Ovary (tissue), 9 donors: ENCODE data around the gene FOXP1. TPM values are rescaled to one million over a fixed set of nuclear protein-coding genes. Genes with fewer than 3 reads are reported as not detected.

ENCODE experiments used
- DNase-seq, 5 donors: peaks; one replicate each; pipeline ENCODE4 v3.0.0-alpha.2; 2019 to 2020
- H3K27ac ChIP-seq, 2 donors: fragments of 200-600 bp; one replicate each; pipeline versions ENCODE4 v1.5.1 to v1.8.0; 2019 to 2022
- H3K27me3 ChIP-seq: fragments of 200-600 bp; one replicate; pipeline ENCODE4 v1.8.0; 2022
- H3K36me3 ChIP-seq: fragments of 200-600 bp; sonication (generic); one replicate; pipeline ENCODE4 v1.5.1; 2019
- H3K4me1 ChIP-seq: one replicate; pipeline ENCODE4 v1.8.1; 2013; ENCODE audit warnings: mild to moderate bottlenecking, moderate library complexity; ENCODE audit not compliant: insufficient read depth
- H3K4me3 ChIP-seq: fragments of 200-600 bp; sonication (generic); one replicate; pipeline ENCODE4 v1.5.1; 2017
- H3K9me3 ChIP-seq, 2 donors: fragments of 200-600 bp in 1 of 2; sonication (generic) in 1 of 2; one replicate each; pipeline versions ENCODE4 v1.5.1 to v1.8.1; 2013 to 2019; ENCODE audit warnings: mild to moderate bottlenecking in 1 of 2, moderate library complexity in 1 of 2
- EP300 ChIP-seq: sonication (generic); formaldehyde crosslinking; IDR thresholded peaks from one replicate; pipeline ENCODE4 v1.6.1; 2017; ENCODE audit warnings: antibody characterized with exemption
- POLR2A ChIP-seq: fragments of 450-650 bp; IDR thresholded peaks from one replicate; pipeline ENCODE4 v1.6.1; 2017; ENCODE audit warnings: antibody characterized with exemption, mild to moderate bottlenecking, moderate library complexity
- WGBS, 3 donors: extraction: QIAGEN DNeasy Blood & Tissue Kit in 1 of 3; methylation state at CpG; one replicate each; pipeline versions ENCODE4 v1.1.5 to v1.1.7; 2013 to 2017; 5-methylcytosine and 5-hydroxymethylcytosine counted together
- intact Hi-C, 4 donors: fragments of 100-400 bp; cut with DNase I; formaldehyde crosslinking; loops; one replicate each; pipeline versions ENCODE4 v1.11.0 to v1.15.1; 2022 to 2023
- polyA plus RNA-seq, 2 donors: library from polyadenylated mRNA; stranded (reverse); fragments of 200-250 nt in 1 of 2; fragments of 350-450 nt in 1 of 2; fragmentation: Illumina TruSeq in 1 of 2; extraction: RNeasy Lipid Tissue Mini Kit (QIAGEN cat#74804) in 1 of 2; gene quantifications; one replicate each; pipeline ENCODE4 v1.2.3, GENCODE V29; 2013 to 2014
- total RNA-seq, 7 donors: library from RNA; depleted of rRNA in 2 of 7; stranded (reverse); fragments of >200 nt in 2 of 7; fragmentation: NEBNext Ultra II Directional in 3 of 7; extraction: Animal tissue kit (Norgen Biotek cat#: 25700) in 3 of 7; gene quantifications; one replicate each; pipeline versions ENCODE4 v1.1.0 to v1.2.4, GENCODE V29; 2016 to 2023
- TF ChIP-seq, protein P1 (sequence below), 3 donors: fragments of 450-650 bp in 2 of 3; fragments of 200-600 bp in 1 of 3; IDR thresholded peaks; one replicate each; pipeline versions ENCODE4 v1.5.1 to v1.8.0; 2016 to 2022; ENCODE audit warnings: antibody characterized with exemption in 3 of 3, mild to moderate bottlenecking in 1 of 3
- donor health status: DM: no; HTN: no; CAD: no; lungs with moderate emphysema.
- donor health status: DM: no; HTN: no; CAD: no.
- donor health status: Bipolar disorder and iron deficiency.
- donor health status: DM: yes; HTN: yes; CAD: no.
- donor health status: DM: no; HTN: no; CAD: no.
- donor health status: DM: yes; HTN: yes; CAD: no.

FOXP1 gene
- total and polyA plus RNA-seq, 9 donors: 31.7 to 126 (median 114) TPM

DNA sequence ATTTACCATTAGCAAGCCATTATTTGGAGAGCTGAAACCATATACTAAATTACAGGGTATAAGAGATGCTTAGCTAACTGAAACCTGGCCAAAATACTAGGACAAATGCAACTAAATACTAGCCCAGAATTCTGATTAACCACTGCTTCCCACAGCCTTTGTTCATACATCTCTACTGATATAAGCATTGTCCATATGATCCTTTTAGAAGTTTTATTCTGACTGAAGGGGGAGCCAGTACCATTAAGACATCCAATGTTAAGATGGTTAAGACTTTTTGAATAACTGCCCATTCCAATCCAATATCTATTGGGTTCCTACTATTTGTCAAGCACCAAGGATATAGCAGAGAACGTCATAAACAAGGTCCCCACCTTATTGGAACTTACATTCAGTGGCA, 421.3 kb downstream of the FOXP1 start:
- Histone ChIP-seq H3K27ac (no peak overlapping the region), H3K36me3 (no peaks in the 10 kb centered on the region), H3K4me1 (peaks cover 14% of the 10 kb centered on the region), H3K27me3 (no peaks in the 10 kb centered on the region), H3K9me3 (no peaks in the 10 kb centered on the region), H3K4me3 (no peak overlapping the region)
- no peak for DNase-seq
- TF ChIP-seq POLR2A: no peak
- TF ChIP-seq, protein P1, sequence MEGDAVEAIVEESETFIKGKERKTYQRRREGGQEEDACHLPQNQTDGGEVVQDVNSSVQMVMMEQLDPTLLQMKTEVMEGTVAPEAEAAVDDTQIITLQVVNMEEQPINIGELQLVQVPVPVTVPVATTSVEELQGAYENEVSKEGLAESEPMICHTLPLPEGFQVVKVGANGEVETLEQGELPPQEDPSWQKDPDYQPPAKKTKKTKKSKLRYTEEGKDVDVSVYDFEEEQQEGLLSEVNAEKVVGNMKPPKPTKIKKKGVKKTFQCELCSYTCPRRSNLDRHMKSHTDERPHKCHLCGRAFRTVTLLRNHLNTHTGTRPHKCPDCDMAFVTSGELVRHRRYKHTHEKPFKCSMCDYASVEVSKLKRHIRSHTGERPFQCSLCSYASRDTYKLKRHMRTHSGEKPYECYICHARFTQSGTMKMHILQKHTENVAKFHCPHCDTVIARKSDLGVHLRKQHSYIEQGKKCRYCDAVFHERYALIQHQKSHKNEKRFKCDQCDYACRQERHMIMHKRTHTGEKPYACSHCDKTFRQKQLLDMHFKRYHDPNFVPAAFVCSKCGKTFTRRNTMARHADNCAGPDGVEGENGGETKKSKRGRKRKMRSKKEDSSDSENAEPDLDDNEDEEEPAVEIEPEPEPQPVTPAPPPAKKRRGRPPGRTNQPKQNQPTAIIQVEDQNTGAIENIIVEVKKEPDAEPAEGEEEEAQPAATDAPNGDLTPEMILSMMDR (IDR thresholded peaks at IDR 0.05): no peak
- TF ChIP-seq EP300: no peak
- intact Hi-C loops: no loop called here
- WGBS, 3 donors: 92 to 95% (median 94%) methylated on average over 1 of the region's 1 CpG

DNA sequence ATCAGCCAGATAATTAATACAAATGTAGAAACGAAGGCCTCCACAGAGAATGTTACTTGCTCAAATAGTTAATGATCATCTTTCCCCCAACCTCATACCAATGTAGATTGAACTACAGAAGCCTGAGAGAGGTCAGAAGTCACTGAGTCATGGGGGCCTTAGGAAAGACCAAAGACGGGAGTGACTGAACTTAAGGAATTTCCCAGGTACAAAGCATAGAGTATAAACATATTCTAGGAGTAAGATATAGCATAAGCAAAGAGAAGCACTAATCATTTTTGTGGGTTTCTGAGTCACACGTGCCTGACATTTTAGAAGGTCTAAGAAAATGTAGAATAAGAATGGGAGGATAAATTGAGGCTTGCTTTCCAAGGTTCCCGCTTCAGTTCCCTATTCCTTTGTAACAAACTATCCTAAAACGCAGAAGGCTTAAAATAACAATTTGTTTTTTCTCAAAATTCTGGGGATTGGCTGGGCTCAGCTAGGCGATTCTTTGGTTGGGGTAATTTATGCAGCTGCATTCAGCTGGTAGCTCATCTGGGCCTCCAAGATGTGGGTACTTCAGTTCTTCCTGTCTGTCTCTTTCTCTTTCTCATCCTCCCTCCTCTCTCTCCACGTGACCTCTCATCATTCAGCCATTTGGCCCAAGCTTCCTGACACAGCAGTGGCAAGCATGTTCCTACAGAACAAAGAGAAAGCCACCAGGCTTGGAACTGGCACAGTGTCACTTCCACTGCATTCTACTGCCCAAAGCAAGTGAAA, 422.6 kb downstream of the FOXP1 start:
- intact Hi-C loops: no loop called here
- Histone ChIP-seq H3K4me1 (peaks cover 9% of the 10 kb centered on the region), H3K9me3 (no peaks in the 10 kb centered on the region), H3K27me3 (no peaks in the 10 kb centered on the region), H3K36me3 (no peaks in the 10 kb centered on the region), H3K4me3 (no peak overlapping the region), H3K27ac (no peak overlapping the region)
- TF ChIP-seq, protein P1 (IDR thresholded peaks at IDR 0.05): no peak
- 97 to 98% (median 97%) methylated on average over 7 of the region's 7 CpGs for WGBS, 3 donors
- no peak for DNase-seq

DNA sequence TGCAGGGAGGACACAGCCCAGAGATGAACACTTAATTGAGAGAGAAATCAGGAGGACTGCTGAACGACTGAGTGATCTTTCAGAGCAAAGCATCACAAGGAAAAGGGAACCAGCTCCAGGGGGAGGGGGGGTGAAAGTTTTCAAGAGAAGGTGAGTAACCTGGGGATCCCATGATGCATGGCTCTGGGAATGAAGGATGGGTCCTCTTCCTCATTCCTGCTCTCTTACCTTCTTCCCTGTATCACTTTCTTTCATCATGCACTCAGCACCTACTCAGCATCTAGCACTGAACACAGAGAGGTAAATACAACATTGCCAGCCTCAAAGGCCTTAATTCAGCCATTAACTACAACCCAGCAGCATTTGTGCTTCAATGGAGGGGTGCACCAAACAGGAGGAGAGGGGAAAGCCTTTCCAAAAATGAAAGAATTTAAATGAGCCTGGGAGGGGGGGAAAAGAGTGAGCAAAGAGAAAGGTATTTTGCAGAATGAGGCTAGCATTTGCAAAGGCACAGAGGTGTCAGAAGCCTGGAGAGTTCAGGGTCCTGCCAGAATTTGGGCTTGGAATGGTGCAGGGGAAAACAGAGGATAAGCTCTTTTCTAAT, 427.4 kb downstream of the FOXP1 start:
- TF ChIP-seq POLR2A: no peak
- TF ChIP-seq, protein P1 (IDR thresholded peaks at IDR 0.05): no peak
- TF ChIP-seq EP300: no peak
- no peak overlapping the region for H3K27ac ChIP-seq
- no peaks in the 10 kb centered on the region for H3K36me3 ChIP-seq
- intact Hi-C loops: no loop called here
- WGBS, 3 donors: 15 to 41% (median 37%) methylated on average over 1 of the region's 1 CpG
- peaks cover 10% of the 10 kb centered on the region for H3K4me1 ChIP-seq
- no peaks in the 10 kb centered on the region for H3K9me3 ChIP-seq
- DNase-seq: no peak
- H3K27me3 ChIP-seq: no peaks in the 10 kb centered on the region
- no peak overlapping the region for H3K4me3 ChIP-seq

DNA sequence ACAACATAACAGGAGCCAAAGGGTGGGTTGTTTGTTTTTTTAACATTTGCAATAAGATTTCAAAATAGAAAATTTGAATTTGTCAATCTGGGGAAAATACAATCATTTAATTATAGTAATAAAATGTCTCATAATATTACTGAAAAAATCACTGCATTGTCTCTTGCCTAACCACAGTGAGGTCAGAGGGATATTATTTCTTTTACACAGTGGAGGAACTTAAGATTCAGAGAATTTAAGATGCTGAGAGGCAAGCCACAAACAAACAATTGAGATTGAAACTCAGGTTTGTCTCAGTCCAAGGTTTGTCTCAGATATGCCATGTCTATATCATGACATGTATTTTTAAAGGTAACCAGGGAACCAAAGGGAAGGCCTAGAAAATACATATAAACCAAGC, 428.7 kb downstream of the FOXP1 start:
- intact Hi-C loops: no loop called here
- DNase-seq: no peak
- H3K9me3 ChIP-seq: no peaks in the 10 kb centered on the region
- TF ChIP-seq POLR2A (no peak), EP300 (no peak)
- TF ChIP-seq, protein P1 (IDR thresholded peaks at IDR 0.05): no peak
- H3K27me3 ChIP-seq: no peaks in the 10 kb centered on the region
- H3K4me3 ChIP-seq: no peak overlapping the region
- H3K36me3 ChIP-seq: no peaks in the 10 kb centered on the region
- peaks cover 10% of the 10 kb centered on the region for H3K4me1 ChIP-seq
- no peak overlapping the region for H3K27ac ChIP-seq
